Activated naive CD4-positive, alpha-beta T cell (primary cell): Measurements from ENCODE around the gene SPG7.
"Not testable (repeated sequence)": the region's sequence is repeated elsewhere in the genome, so short reads cannot be mapped to it uniquely, and the experiment has no call there.

Experiments
- DNase-seq, 4 experiments: peaks; one replicate each; lab custom pipeline; 2025; lab: John Stamatoyannopoulos, UW

Gene SPG7

GRCh38 chr16:89507834-89508590 lies at the start of gene SPG7:
Gene SPG7 (plus strand): TSS chr16:89508403. CDS start chr16:89508418, 15 bp downstream.
- DNase-seq, result peak; percentile 74 to 89 (median 82)

- no peak for DNase-seq
Measured at GRCh38 chr16:89458551-89458950, 49.7 kb upstream of the SPG7 start.

- DNase-seq, result no peak
Measured at GRCh38 chr16:89458967-89459366, 49.2 kb upstream of the SPG7 start.

- no peak for DNase-seq
Measured at GRCh38 chr16:89460556-89460955, 47.6 kb upstream of the SPG7 start.

- DNase-seq, result not testable (repeated sequence)
Measured at GRCh38 chr16:89461890-89462289, 46.3 kb upstream of the SPG7 start.

GRCh38 chr16:89462639-89463038 lies 45.6 kb upstream of the SPG7 start:
- DNase-seq, result not testable (repeated sequence)

- DNase-seq, result not testable (repeated sequence)
Measured at GRCh38 chr16:89463312-89463711, 44.9 kb upstream of the SPG7 start.

- no peak for DNase-seq
Measured at GRCh38 chr16:89466920-89467319, 41.3 kb upstream of the SPG7 start.

GRCh38 chr16:89467382-89467781 lies 40.8 kb upstream of the SPG7 start:
- DNase-seq, result no peak

GRCh38 chr16:89472711-89473075 lies 35.5 kb upstream of the SPG7 start:
- DNase-seq, result no peak

GRCh38 chr16:89473136-89473712 lies 35.0 kb upstream of the SPG7 start:
- DNase-seq, result no peak

- DNase-seq, result no peak
Measured at GRCh38 chr16:89473791-89474414, 34.3 kb upstream of the SPG7 start.

GRCh38 chr16:89475144-89475543 lies 33.1 kb upstream of the SPG7 start:
- DNase-seq, result no peak

- no peak for DNase-seq
Measured at GRCh38 chr16:89476379-89476778, 31.8 kb upstream of the SPG7 start.

GRCh38 chr16:89476811-89477261 lies 31.4 kb upstream of the SPG7 start:
- no peak for DNase-seq

GRCh38 chr16:89478576-89479221 lies 29.5 kb upstream of the SPG7 start:
- peak in 1 of 4 experiments; percentile 12 for DNase-seq

GRCh38 chr16:89481356-89481955 lies 26.7 kb upstream of the SPG7 start:
- no peak for DNase-seq

GRCh38 chr16:89482150-89482816 lies 25.9 kb upstream of the SPG7 start:
- DNase-seq, result no peak

GRCh38 chr16:89482817-89483205 lies 25.4 kb upstream of the SPG7 start:
- DNase-seq, result no peak

GRCh38 chr16:89484041-89484501 lies 24.1 kb upstream of the SPG7 start:
- DNase-seq, result no peak

- DNase-seq, result no peak
Measured at GRCh38 chr16:89484923-89485679, 23.1 kb upstream of the SPG7 start.
